Heart left ventricle (tissue), 16 donors: ENCODE results near the gene ZNF821. TPM values are rescaled to one million over a fixed set of nuclear protein-coding genes. Genes with fewer than 3 reads are reported as not detected.

Source experiments
- ATAC-seq, 4 donors: fragments of 200-7000 bp; cut with Tn5 transposase; one replicate each; pipeline ENCODE4 v1.9.1; 2020 to 2022; ENCODE audit warnings: moderate library complexity in 4 of 4, mild to moderate bottlenecking in 3 of 4, moderate number of reproducible peaks in 1 of 4
- DNase-seq, 5 donors: peaks; one replicate each; pipeline ENCODE4 v3.0.0-alpha.2; 2020
- H3K27ac ChIP-seq, 12 donors: fragments of 200-600 bp; sonication (generic) in 4 of 12; one replicate each; pipeline versions ENCODE4 v1.5.0 to v1.8.0; 2016 to 2022; ENCODE audit warnings: mild to moderate bottlenecking in 2 of 12
- H3K27me3 ChIP-seq, 9 donors: fragments of 200-600 bp; sonication (generic) in 2 of 9; one replicate each; pipeline versions ENCODE4 v1.5.1 to v1.8.0; 2016 to 2022; ENCODE audit warnings: mild to moderate bottlenecking in 3 of 9
- H3K36me3 ChIP-seq, 9 donors: fragments of 200-600 bp; sonication (generic) in 2 of 9; one replicate each; pipeline versions ENCODE4 v1.5.0 to v1.8.0; 2018 to 2022; ENCODE audit warnings: mild to moderate bottlenecking in 2 of 9
- H3K4me1 ChIP-seq, 12 donors: fragments of 200-600 bp; sonication (generic) in 4 of 12; one replicate each; pipeline versions ENCODE4 v1.5.0 to v1.8.0; 2016 to 2022; ENCODE audit warnings: mild to moderate bottlenecking in 3 of 12
- H3K4me3 ChIP-seq, 12 donors: fragments of 200-600 bp; sonication (generic) in 4 of 12; one replicate each; pipeline versions ENCODE4 v1.5.0 to v1.8.0; 2017 to 2022; ENCODE audit warnings: mild to moderate bottlenecking in 9 of 12, moderate library complexity in 4 of 12
- H3K9me3 ChIP-seq, 12 donors: fragments of 200-600 bp; sonication (generic) in 4 of 12; one replicate each; pipeline versions ENCODE4 v1.5.0 to v1.8.0; 2016 to 2022; ENCODE audit warnings: mild to moderate bottlenecking in 1 of 12
- POLR2A ChIP-seq, 2 donors: fragments of 450-650 bp; IDR thresholded peaks; one replicate each; pipeline ENCODE4 v1.6.1; 2017; ENCODE audit warnings: antibody characterized with exemption in 2 of 2, mild to moderate bottlenecking in 2 of 2, moderate library complexity in 2 of 2
- WGBS, 4 donors: extraction: QIAGEN DNeasy Blood & Tissue Kit in 2 of 4; methylation state at CpG; one replicate each; pipeline versions ENCODE4 v1.1.5 to v1.1.7; 2013 to 2018; 5-methylcytosine and 5-hydroxymethylcytosine counted together
- intact Hi-C, 10 donors: fragments of 100-400 bp; cut with DNase I; formaldehyde crosslinking; loops; one replicate each; pipeline versions ENCODE4 v1.11.1 to v1.14.2; 2022
- polyA plus RNA-seq, 2 donors: library from polyadenylated mRNA; stranded (reverse); fragments of 200-250 nt; gene quantifications; one replicate each; pipeline ENCODE4 v1.2.3, GENCODE V29; 2013
- total RNA-seq, 9 donors: library from RNA; depleted of rRNA in 2 of 9; stranded (reverse); fragments of >200 nt in 2 of 9; fragmentation: NEBNext Ultra II Directional in 3 of 9; extraction: Animal tissue kit (Norgen Biotek cat#: 25700) in 3 of 9; gene quantifications; one replicate each; pipeline versions ENCODE4 v1.1.0 to v1.2.4, GENCODE V29; 2016 to 2023
- TF ChIP-seq, protein P1 (sequence below), 12 donors: fragments of 200-600 bp; sonication (generic) in 4 of 12; IDR thresholded peaks; one replicate each; pipeline versions ENCODE4 v1.5.0 to v1.8.0; 2018 to 2022; ENCODE audit warnings: antibody characterized with exemption in 12 of 12, mild to moderate bottlenecking in 5 of 12
- donor health status: ischemic (EF 13 %, LVEDD 7.1; RV severe dilation, severe dysfunction).
- donor health status: healthy with polysubstance abuse.
- donor health status: DM: no; HTN: yes; CAD: no.
- donor health status: DM: no; HTN: no; CAD: no.
- donor health status: ischemic (EF 25% LVEDD 6.9; RV normal size, moderate dysfunction).
- donor health status: ischemic (EF 25% LVEDD 5.7; RV mildly dilated, moderate dysfunction).
- donor health status: healthy.
- donor health status: DM: yes; HTN: yes; CAD: no.
- donor health status: ischemic (EF 35%, LVEDD 5.7; RV mildly dilated, moderate dysfunction).
- donor health status: nonischemic (EF 11% LVEDD 7.7; RV severe dilation, severe dysfunction).
- donor health status: DM: yes; HTN: yes; CAD: no.
- donor health status: PGD.
- donor health status: ischemic (EF 29% LVEDD 5.4; RV normal size, mild dysfunction).
- donor health status: nonischemic (EF 23%, LVEDD 6.1; RV moderate dilation, normal function).

Gene ZNF821
- total and polyA plus RNA-seq, 11 donors: 2.3 to 5.7 (median 3.9) TPM

DNA sequence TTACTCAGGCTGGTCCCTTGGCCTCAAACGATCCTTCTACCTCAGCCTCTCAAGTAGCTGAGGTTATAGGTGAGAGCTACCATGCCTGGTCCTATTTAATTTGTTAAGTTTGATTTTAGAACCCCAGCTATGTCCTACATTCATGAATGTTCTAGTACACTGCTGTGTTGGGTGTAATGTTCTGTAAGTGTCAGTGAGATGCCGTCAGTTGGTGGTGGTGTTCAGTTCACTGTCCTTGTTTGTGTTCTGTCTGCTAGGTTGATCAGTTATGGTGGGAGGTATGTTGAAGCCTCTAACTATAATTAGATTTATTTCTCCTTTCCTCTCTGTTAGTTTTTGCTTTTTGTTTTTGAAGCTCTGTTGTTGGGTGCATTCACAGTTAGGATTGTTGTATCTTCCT is 19.6 kb upstream of the ZNF821 start:
- ATAC-seq: peak; percentile 56 to 85 (median 70)
- peak overlapping the region in 4 of 12 donors; percentile 2 to 53 (median 8) for H3K27ac ChIP-seq
- TF ChIP-seq POLR2A (IDR thresholded peaks at IDR 0.05): no peak
- TF ChIP-seq, protein P1, sequence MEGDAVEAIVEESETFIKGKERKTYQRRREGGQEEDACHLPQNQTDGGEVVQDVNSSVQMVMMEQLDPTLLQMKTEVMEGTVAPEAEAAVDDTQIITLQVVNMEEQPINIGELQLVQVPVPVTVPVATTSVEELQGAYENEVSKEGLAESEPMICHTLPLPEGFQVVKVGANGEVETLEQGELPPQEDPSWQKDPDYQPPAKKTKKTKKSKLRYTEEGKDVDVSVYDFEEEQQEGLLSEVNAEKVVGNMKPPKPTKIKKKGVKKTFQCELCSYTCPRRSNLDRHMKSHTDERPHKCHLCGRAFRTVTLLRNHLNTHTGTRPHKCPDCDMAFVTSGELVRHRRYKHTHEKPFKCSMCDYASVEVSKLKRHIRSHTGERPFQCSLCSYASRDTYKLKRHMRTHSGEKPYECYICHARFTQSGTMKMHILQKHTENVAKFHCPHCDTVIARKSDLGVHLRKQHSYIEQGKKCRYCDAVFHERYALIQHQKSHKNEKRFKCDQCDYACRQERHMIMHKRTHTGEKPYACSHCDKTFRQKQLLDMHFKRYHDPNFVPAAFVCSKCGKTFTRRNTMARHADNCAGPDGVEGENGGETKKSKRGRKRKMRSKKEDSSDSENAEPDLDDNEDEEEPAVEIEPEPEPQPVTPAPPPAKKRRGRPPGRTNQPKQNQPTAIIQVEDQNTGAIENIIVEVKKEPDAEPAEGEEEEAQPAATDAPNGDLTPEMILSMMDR (IDR thresholded peaks at IDR 0.05): no peak
- H3K4me1 ChIP-seq: peaks cover 0 to 80% (median 41%) of the 10 kb centered on the region in 12 donors
- DNase-seq: no peak
- peaks cover 0 to 11% (median 0%) of the 10 kb centered on the region in 12 donors for H3K9me3 ChIP-seq
- no peaks in the 10 kb centered on the region for H3K27me3 ChIP-seq
- no peak overlapping the region for H3K4me3 ChIP-seq
- 51 to 74% (median 58%) methylated on average over 2 of the region's 2 CpGs for WGBS, 4 donors
- intact Hi-C loops: no loop called here
- H3K36me3 ChIP-seq: peaks cover 0 to 8% (median 0%) of the 10 kb centered on the region in 9 donors

- Histone ChIP-seq H3K4me1 (peaks cover 0 to 83% (median 41%) of the 10 kb centered on the region in 12 donors), H3K9me3 (peaks cover 0 to 11% (median 0%) of the 10 kb centered on the region in 12 donors), H3K36me3 (peaks cover 0 to 11% (median 0%) of the 10 kb centered on the region in 9 donors), H3K4me3 (no peak overlapping the region), H3K27ac (peak overlapping the region in 2 of 12 donors; percentile 2 to 53), H3K27me3 (no peaks in the 10 kb centered on the region)
- DNase-seq: no peak
- no peak for ATAC-seq
- WGBS, 4 donors: 85 to 88% (median 87%) methylated on average over 5 of the region's 5 CpGs
- TF ChIP-seq, protein P1 (IDR thresholded peaks at IDR 0.05): no peak
- TF ChIP-seq POLR2A (IDR thresholded peaks at IDR 0.05): no peak
- intact Hi-C loops: no loop called here
These were observed 18.8 kb upstream of the ZNF821 start for GRCh38 chr16:71902656-71903365.

DNA sequence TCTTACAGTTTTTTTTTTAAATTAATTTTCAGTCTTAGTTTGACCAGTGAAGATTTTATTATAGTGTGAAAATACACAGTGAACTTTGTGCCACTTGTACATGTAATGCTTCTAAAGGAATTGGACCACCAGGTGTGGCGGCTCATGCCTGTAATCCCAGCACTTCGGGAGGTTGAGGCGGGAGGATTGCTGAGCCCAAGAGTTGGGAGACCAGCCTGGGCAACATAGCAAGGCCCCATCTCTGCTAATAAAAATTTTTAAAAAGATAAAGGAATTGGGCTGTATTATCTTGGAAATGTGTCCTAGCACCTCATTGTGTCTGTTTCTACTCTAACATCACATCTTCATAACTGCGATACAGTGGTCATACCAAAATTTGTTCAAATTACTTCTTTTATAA is 15.2 kb upstream of the ZNF821 start:
- Histone ChIP-seq H3K36me3 (peaks cover 0 to 13% (median 0%) of the 10 kb centered on the region in 9 donors), H3K27ac (peak overlapping the region in 4 of 12 donors; percentile 52 to 63 (median 59)), H3K4me1 (peaks cover 4 to 75% (median 54%) of the 10 kb centered on the region in 12 donors), H3K9me3 (no peaks in the 10 kb centered on the region), H3K27me3 (no peaks in the 10 kb centered on the region), H3K4me3 (no peak overlapping the region)
- no peak for DNase-seq
- ATAC-seq: no peak
- TF ChIP-seq, protein P1 (IDR thresholded peaks at IDR 0.05): no peak
- no peak for TF ChIP-seq POLR2A (IDR thresholded peaks at IDR 0.05)
- WGBS, 4 donors: 95 to 97% (median 96%) methylated on average over 4 of the region's 4 CpGs
- intact Hi-C loops: loop anchor here in 5 of 10 donors (5.0 to 10.0 kb wide), 3 partner anchors 92 to 196 kb away; partner anchors contain the start of genes AP1G1 (in 4 of the 5), DHX38 (in 1 of the 5) and TXNL4B (in 1 of the 5)

DNA sequence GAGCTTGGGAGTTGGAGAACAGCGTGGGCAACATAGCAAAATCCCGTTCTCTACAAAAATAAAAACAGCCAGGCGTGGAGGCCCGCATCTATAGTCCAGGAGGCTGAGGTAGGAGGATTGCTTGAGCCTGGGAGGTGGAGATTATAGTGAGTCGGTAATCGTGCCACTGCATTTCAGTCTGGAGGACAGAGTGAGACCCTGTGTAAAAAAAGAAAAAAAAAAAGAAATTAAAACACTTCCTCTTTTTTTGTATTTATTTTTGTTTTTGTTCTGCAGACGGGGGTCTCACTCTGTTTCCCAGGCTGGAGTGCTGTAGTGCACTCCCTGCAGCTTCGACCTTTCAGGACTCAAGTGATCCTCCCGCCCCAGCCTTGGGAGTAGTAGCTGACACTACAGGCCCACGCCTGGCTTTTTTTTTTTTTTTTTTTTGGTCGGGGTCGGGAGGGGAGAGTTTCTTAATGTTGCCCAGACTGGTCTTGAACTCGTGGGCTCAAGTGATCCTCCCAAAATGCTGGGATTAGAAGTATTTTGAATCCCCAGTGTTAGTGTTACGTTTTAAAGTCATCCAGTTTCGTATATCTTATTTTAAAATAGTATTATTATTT is 12.9 kb upstream of the ZNF821 start:
- peaks cover 4 to 62% (median 48%) of the 10 kb centered on the region in 12 donors for H3K4me1 ChIP-seq
- TF ChIP-seq, protein P1 (IDR thresholded peaks at IDR 0.05): no peak
- TF ChIP-seq POLR2A (IDR thresholded peaks at IDR 0.05): no peak
- peaks cover 0 to 9% (median 0%) of the 10 kb centered on the region in 9 donors for H3K36me3 ChIP-seq
- no peaks in the 10 kb centered on the region for H3K9me3 ChIP-seq
- DNase-seq: no peak
- no peak for ATAC-seq
- peak overlapping the region in 11 of 12 donors; percentile 69 to 99 (median 90) for H3K4me3 ChIP-seq
- no peaks in the 10 kb centered on the region for H3K27me3 ChIP-seq
- peak overlapping the region in 9 of 12 donors; percentile 91 to 99 (median 99) for H3K27ac ChIP-seq
- 42 to 48% (median 47%) methylated on average over 15 of the region's 15 CpGs for WGBS, 4 donors
- intact Hi-C loops: loop anchor here in 5 of 10 donors (5.0 to 10.0 kb wide), 3 partner anchors 90 to 198 kb away; partner anchors contain the start of genes AP1G1 (in 4 of the 5), DHX38 (in 1 of the 5) and TXNL4B (in 1 of the 5)
